ENCODE results near the gene PTCRA. TPM values are rescaled to one million over a fixed set of nuclear protein-coding genes. Genes with fewer than 3 reads are reported as not detected.
"Not testable (repeated sequence)": the region's sequence is repeated elsewhere in the genome, so short reads cannot be mapped to it uniquely, and the experiment has no call there.

Gene PTCRA, protein sequence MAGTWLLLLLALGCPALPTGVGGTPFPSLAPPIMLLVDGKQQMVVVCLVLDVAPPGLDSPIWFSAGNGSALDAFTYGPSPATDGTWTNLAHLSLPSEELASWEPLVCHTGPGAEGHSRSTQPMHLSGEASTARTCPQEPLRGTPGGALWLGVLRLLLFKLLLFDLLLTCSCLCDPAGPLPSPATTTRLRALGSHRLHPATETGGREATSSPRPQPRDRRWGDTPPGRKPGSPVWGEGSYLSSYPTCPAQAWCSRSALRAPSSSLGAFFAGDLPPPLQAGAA
- not detected for total RNA-seq

DNA sequence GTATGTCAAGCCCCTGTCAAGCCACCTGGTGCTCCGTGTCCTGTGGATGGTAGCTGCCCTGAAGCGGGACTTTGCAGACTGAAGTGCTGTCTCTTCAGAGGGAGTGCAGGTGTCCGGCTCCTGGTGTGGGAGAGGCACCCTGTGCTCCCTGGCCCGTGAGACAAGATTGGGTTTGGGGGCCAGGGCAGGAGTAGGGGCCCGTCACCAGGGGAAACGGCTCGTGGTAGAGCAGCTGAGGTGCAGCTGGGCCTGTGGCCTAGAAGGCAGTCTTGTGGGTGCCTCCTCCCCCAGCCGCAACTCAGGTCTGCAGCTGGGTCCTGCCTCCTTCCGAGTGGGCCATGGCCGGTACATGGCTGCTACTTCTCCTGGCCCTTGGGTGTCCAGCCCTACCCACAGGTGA is at the start of gene PTCRA:
Gene PTCRA (plus strand): TSS at position 322 of the 400 bp plus-strand sequence. CDS start 17 bp downstream, at position 339.
- peaks cover 2% of the 10 kb centered on the region for H3K4me1 Mint-ChIP-seq (ENCODE audit: low read depth)
- no peaks in the 10 kb centered on the region for H3K9me3 Mint-ChIP-seq
- H3K36me3 Mint-ChIP-seq (ENCODE audit: insufficient read depth) = no peaks in the 10 kb centered on the region
- H3K27me3 Mint-ChIP-seq (ENCODE audit: low read depth) = peaks cover 16% of the 10 kb centered on the region
- DNase-seq (no peak), ATAC-seq (peak in 1 of 2 donors; percentile 23)
- H3K4me3 Mint-ChIP-seq = no peak within 1 kb of the TSS

GRCh38 chr6:42870145-42870936 is 45.5 kb upstream of the PTCRA start:
- H3K27me3 Mint-ChIP-seq (ENCODE audit: low read depth) = no peaks in the 10 kb centered on the region
- H3K36me3 Mint-ChIP-seq (ENCODE audit: insufficient read depth) = peaks cover 11% of the 10 kb centered on the region
- DNase-seq (no peak), ATAC-seq (no peak)
- H3K4me3 Mint-ChIP-seq = no peak overlapping the region
- H3K9me3 Mint-ChIP-seq = no peaks in the 10 kb centered on the region
- no peaks in the 10 kb centered on the region for H3K4me1 Mint-ChIP-seq (ENCODE audit: low read depth)

DNA sequence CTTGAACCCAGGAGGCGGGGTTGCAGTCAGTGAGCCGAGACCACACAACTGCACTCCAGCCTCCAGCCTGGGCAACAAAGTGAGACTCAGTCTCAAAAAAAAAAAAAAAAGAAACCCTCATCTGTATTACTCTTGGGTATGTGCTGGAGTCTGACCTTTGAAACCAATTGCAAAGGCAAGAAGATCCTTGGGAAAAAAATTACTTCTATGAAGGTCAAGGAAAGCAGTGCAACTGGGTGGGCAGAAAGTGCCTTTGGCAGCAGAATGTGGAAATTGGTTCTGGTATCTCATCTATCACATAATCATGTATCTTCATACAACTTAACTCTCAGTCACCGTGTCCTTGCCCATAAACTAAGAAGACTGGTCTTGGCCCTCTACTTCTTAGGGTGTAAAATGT is 44.1 kb upstream of the PTCRA start:
- no peaks in the 10 kb centered on the region for H3K9me3 Mint-ChIP-seq
- ATAC-seq = no peak
- no peak for DNase-seq
- H3K4me3 Mint-ChIP-seq = no peak overlapping the region
- no peaks in the 10 kb centered on the region for H3K27me3 Mint-ChIP-seq (ENCODE audit: low read depth)
- H3K36me3 Mint-ChIP-seq (ENCODE audit: insufficient read depth) = peaks cover 8% of the 10 kb centered on the region
- no peaks in the 10 kb centered on the region for H3K4me1 Mint-ChIP-seq (ENCODE audit: low read depth)

DNA sequence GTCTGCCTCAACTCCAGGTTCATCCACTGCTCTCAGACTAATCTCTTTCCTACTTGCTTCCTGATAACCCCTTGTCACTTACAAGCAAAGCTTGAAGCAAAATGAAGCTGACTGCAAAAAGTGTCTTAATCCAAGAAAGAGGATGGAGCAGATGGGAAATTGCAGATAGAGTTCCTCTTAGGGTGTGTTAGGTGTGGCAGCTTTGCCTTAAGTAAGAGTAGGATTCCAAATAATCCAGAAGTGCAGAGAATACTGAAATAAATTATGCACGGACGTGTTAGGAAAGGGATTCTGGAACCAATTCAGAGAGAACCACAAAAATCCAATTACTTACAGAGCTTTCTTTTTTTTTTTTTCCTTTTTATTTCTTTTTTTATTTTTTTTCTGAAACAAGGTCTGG is 42.5 kb upstream of the PTCRA start:
- Mint-ChIP-seq H3K9me3 (no peaks in the 10 kb centered on the region), H3K4me3 (no peak overlapping the region), H3K36me3 (ENCODE audit: insufficient read depth) (peaks cover 1% of the 10 kb centered on the region), H3K4me1 (ENCODE audit: low read depth) (no peaks in the 10 kb centered on the region), H3K27me3 (ENCODE audit: low read depth) (no peaks in the 10 kb centered on the region)
- ATAC-seq (no peak), DNase-seq (no peak)

- peak overlapping the region; percentile 61 for H3K4me3 Mint-ChIP-seq
Measured at GRCh38 chr6:42877695-42878094, 38.2 kb upstream of the PTCRA start.

GRCh38 chr6:42879372-42880239 is 36.2 kb upstream of the PTCRA start, which contains the start of gene RPL7L1:
RPL7L1 (plus strand) TSS chr6:42879616; CDS start chr6:42879911, 295 bp downstream.
- DNase-seq = peak; percentile 75
- H3K36me3 Mint-ChIP-seq (ENCODE audit: insufficient read depth) = peaks cover 26% of the 10 kb centered on the region
- peaks cover 23% of the 10 kb centered on the region for H3K4me1 Mint-ChIP-seq (ENCODE audit: low read depth)
- peak; percentile 94 to 95 for ATAC-seq
- H3K4me3 Mint-ChIP-seq = peak within 1 kb of the TSS; percentile 100
- H3K27me3 Mint-ChIP-seq (ENCODE audit: low read depth) = no peaks in the 10 kb centered on the region
- H3K9me3 Mint-ChIP-seq = no peaks in the 10 kb centered on the region

More at GRCh38 chr6:42877695-42878094, 38.2 kb upstream of the PTCRA start:
- no peaks in the 10 kb centered on the region for H3K9me3 Mint-ChIP-seq
- DNase-seq = no peak
- H3K36me3 Mint-ChIP-seq (ENCODE audit: insufficient read depth) = peaks cover 12% of the 10 kb centered on the region
- H3K4me1 Mint-ChIP-seq (ENCODE audit: low read depth) = peaks cover 13% of the 10 kb centered on the region
- H3K27me3 Mint-ChIP-seq (ENCODE audit: low read depth) = no peaks in the 10 kb centered on the region
- no peak for ATAC-seq

DNA sequence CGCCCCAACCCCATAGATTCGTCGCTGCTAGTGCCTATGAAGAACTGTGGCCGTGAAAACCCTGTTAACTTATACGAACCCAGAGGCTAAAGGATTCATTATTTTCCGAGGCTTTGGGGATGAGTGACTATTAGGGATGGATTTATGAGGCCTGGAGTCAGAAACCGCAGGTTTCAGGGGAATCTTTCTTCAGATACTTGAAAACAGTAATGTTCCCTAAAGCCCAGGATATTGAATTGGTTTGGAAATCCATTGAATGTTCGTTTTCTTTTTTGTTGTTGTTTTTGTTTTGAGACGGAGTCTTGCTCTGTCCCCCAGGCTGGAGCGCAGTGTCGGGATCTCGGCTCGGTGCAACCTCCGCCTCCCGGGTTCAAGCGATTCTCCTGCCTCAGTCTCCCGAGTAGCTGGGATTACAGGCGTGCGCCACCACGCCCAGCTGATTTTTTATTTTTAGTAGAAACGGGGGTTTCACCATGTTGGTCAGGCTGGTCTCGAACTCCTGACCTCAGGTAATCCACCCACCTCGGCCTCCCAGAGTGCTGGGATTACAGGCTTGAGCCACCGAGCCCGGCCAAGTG is 35.5 kb upstream of the PTCRA start:
- H3K4me1 Mint-ChIP-seq (ENCODE audit: low read depth) = peaks cover 23% of the 10 kb centered on the region
- H3K4me3 Mint-ChIP-seq = peak overlapping the region; percentile 100
- DNase-seq; H3K27me3 Mint-ChIP-seq (ENCODE audit: low read depth); H3K9me3 Mint-ChIP-seq; ATAC-seq: not testable (repeated sequence)
- peaks cover 29% of the 10 kb centered on the region for H3K36me3 Mint-ChIP-seq (ENCODE audit: insufficient read depth)

DNA sequence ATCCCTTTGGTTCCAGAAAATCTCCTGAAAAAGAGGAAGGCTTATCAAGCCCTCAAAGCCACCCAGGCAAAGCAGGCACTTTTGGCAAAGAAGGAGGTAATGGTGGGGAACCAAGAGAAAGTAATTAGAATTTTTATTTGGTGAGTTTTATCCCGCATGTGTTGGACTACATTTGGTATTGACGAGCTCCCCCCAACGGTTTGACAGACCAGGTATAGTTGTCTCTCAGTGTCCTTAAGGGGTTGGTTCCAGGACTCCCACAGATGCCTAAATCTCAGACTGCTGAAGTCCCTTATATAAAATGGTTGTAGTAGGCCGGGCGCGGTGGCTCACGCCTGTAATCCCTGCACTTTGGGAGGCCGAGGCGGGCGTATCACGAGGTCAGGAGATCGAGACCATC is 35.0 kb upstream of the PTCRA start:
- DNase-seq; H3K9me3 Mint-ChIP-seq; ATAC-seq; H3K27me3 Mint-ChIP-seq (ENCODE audit: low read depth): not testable (repeated sequence)
- Mint-ChIP-seq H3K4me3 (peak overlapping the region; percentile 100), H3K4me1 (ENCODE audit: low read depth) (peaks cover 23% of the 10 kb centered on the region), H3K36me3 (ENCODE audit: insufficient read depth) (peaks cover 33% of the 10 kb centered on the region)

- no peak for ATAC-seq
- H3K4me3 Mint-ChIP-seq = no peak overlapping the region
- H3K36me3 Mint-ChIP-seq (ENCODE audit: insufficient read depth) = peaks cover 29% of the 10 kb centered on the region
- DNase-seq = no peak
- H3K9me3 Mint-ChIP-seq = no peaks in the 10 kb centered on the region
- H3K27me3 Mint-ChIP-seq (ENCODE audit: low read depth) = no peaks in the 10 kb centered on the region
- H3K4me1 Mint-ChIP-seq (ENCODE audit: low read depth) = peaks cover 28% of the 10 kb centered on the region
Measured at GRCh38 chr6:42885702-42886101, 30.2 kb upstream of the PTCRA start.

DNA sequence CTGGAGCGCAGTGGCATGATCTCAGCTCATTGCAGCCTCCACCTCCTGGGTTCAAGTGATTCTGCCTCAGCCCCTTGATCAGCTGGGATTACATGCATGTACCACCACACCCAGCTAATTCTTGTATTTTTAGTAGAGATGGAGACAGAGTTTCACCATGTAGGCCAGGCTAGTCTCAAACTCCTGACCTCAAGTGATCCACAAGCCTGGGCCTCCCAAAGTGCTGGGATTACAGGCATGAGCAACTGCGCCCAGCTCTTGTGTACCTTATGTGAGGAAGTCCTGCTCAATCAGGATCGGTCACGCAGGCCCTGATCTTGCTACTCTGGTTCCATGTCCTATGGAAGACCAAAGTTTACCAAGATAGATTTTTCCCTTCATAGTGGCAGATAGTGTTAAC is 27.7 kb upstream of the PTCRA start:
- not testable (repeated sequence) for H3K27me3 Mint-ChIP-seq (ENCODE audit: low read depth); DNase-seq; ATAC-seq; H3K4me3 Mint-ChIP-seq; H3K9me3 Mint-ChIP-seq
- peaks cover 24% of the 10 kb centered on the region for H3K36me3 Mint-ChIP-seq (ENCODE audit: insufficient read depth)
- H3K4me1 Mint-ChIP-seq (ENCODE audit: low read depth) = peaks cover 26% of the 10 kb centered on the region

- peaks cover 10% of the 10 kb centered on the region for H3K36me3 Mint-ChIP-seq (ENCODE audit: insufficient read depth)
- peak overlapping the region; percentile 93 for H3K4me3 Mint-ChIP-seq
- peaks cover 20% of the 10 kb centered on the region for H3K4me1 Mint-ChIP-seq (ENCODE audit: low read depth)
- DNase-seq = no peak
- ATAC-seq = no peak
- H3K27me3 Mint-ChIP-seq (ENCODE audit: low read depth) = no peaks in the 10 kb centered on the region
- no peaks in the 10 kb centered on the region for H3K9me3 Mint-ChIP-seq
Measured at GRCh38 chr6:42889815-42890214, 26.0 kb upstream of the PTCRA start.

- H3K27me3 Mint-ChIP-seq (ENCODE audit: low read depth) = no peaks in the 10 kb centered on the region
- H3K4me3 Mint-ChIP-seq = peak overlapping the region; percentile 93
- H3K4me1 Mint-ChIP-seq (ENCODE audit: low read depth) = peaks cover 20% of the 10 kb centered on the region
- peak; percentile 83 for DNase-seq
- no peaks in the 10 kb centered on the region for H3K9me3 Mint-ChIP-seq
- peaks cover 9% of the 10 kb centered on the region for H3K36me3 Mint-ChIP-seq (ENCODE audit: insufficient read depth)
- peak; percentile 92 to 93 for ATAC-seq
Measured at GRCh38 chr6:42890311-42891198, 25.3 kb upstream of the PTCRA start.

- Mint-ChIP-seq H3K9me3 (no peaks in the 10 kb centered on the region), H3K4me1 (ENCODE audit: low read depth) (peaks cover 20% of the 10 kb centered on the region), H3K4me3 (peak overlapping the region; percentile 93), H3K36me3 (ENCODE audit: insufficient read depth) (peaks cover 2% of the 10 kb centered on the region), H3K27me3 (ENCODE audit: low read depth) (no peaks in the 10 kb centered on the region)
- ATAC-seq (no peak), DNase-seq (no peak)
Measured at GRCh38 chr6:42891199-42891722, 24.6 kb upstream of the PTCRA start.

Measured in activated T-cell treated with anti-CD3 and anti-CD28 coated beads, Interleukin-2, amount 50 U/mL, for 4 hours (primary cell).